ENCODE measurements around the gene NPM1. TPM values are rescaled to one million over a fixed set of nuclear protein-coding genes. Genes with fewer than 3 reads are reported as not detected.
A peak's percentile ranks its signal among the peaks of the same experiment; 100 is the strongest.
"Not testable (repeated sequence)": the region's sequence is repeated elsewhere in the genome, so short reads cannot be mapped to it uniquely, and the experiment has no call there.

The NPM1 gene
- total RNA-seq, 1 experiment from 2014 or later = 3,122 TPM

- Mint-ChIP-seq H3K4me3 (no peak overlapping the region), H3K9me3 (peaks cover 0 to 6% of the 10 kb centered on the region in 2 experiments; a peak in 2 of 5 replicates), H3K4me1 (peaks cover 19 to 42% of the 10 kb centered on the region in 2 experiments), H3K36me3 (ENCODE audit: insufficient read depth in 1 of 3, low read depth in 3 of 3) (peaks cover 72 to 78% (median 76%) of the 10 kb centered on the region in 3 experiments), H3K27me3 (ENCODE audit: low read depth) (no peaks in the 10 kb centered on the region; the same call in 1 of the 2 replicates), H3K27ac (peak overlapping the region in 2 of 3 experiments; percentile 58 to 76; a peak in 2 of 7 replicates)
- H3K9ac ChIP-seq (ENCODE audit: extremely low read depth, insufficient read length, low read length) = no peak overlapping the region
- H3K56ac ChIP-seq (ENCODE audit: insufficient read length, low read depth, low read length) = no peak overlapping the region
- no peak overlapping the region for H3K14ac ChIP-seq (ENCODE audit: insufficient read depth, low read length)
- H4K8ac ChIP-seq (replicated peaks; ENCODE audit: insufficient read length, low read depth, low read length) = no peak overlapping the region
- H2BK120ac ChIP-seq (ENCODE audit: low read depth, low read length, poor library complexity, severe bottlenecking) = no peak overlapping the region
- no peak overlapping the region for H3T11ph ChIP-seq (ENCODE audit: low read length)
- no peak overlapping the region for H3K27ac ChIP-seq (ENCODE audit: insufficient read length, low read depth, low read length)
- no peak overlapping the region for H2BK5ac ChIP-seq (ENCODE audit: insufficient read length, low read length)
- H3K18ac ChIP-seq (ENCODE audit: insufficient read length, low read depth, low read length) = no peak overlapping the region
- no peak for DNase-seq
- no peak overlapping the region for H2BK15ac ChIP-seq (ENCODE audit: low read depth, low read length)
- H3K23ac ChIP-seq (ENCODE audit: insufficient read length, low read depth, low read length) = no peak overlapping the region
- H2BK20ac ChIP-seq (ENCODE audit: low read depth, low read length, poor library complexity, severe bottlenecking) = no peak overlapping the region
- no peak overlapping the region for H3K4ac ChIP-seq (ENCODE audit: low read depth, low read length)
- H3K27me3 ChIP-seq (ENCODE audit: insufficient read depth, low read length) = no peaks in the 10 kb centered on the region
- H3K4me2 ChIP-seq (ENCODE audit: insufficient read depth, insufficient read length, low read length) = no peak overlapping the region
- H2AFZ ChIP-seq (ENCODE audit: low read length) = no peak overlapping the region
- no peaks in the 10 kb centered on the region for H3K9me3 ChIP-seq (ENCODE audit: control insufficient read depth, low read depth, low read length)
- no peak overlapping the region for H2BK12ac ChIP-seq (ENCODE audit: insufficient read length, low read depth, low read length)
- no peak overlapping the region for H4K5ac ChIP-seq (ENCODE audit: insufficient read length, low read depth, low read length)
- H3K79me1 ChIP-seq (ENCODE audit: insufficient read depth, low read depth, low read length, poor library complexity, severe bottlenecking) = peaks cover 4% of the 10 kb centered on the region
- no peak overlapping the region for H4K91ac ChIP-seq (ENCODE audit: insufficient read length, low read depth, low read length)
- H3K23me2 ChIP-seq (ENCODE audit: insufficient read length, low read depth, low read length, poor library complexity, severe bottlenecking) = no peaks in the 10 kb centered on the region
- no peak for TF ChIP-seq CTCF (conservative IDR thresholded peaks at IDR 0.05)
- no peak overlapping the region for H2AK5ac ChIP-seq (ENCODE audit: insufficient read length, low read length)
- H3K4me1 ChIP-seq (ENCODE audit: insufficient read depth, low read length) = no peaks in the 10 kb centered on the region
- WGBS (ENCODE audit: extremely low coverage, insufficient read length, low lambda C conversion rate) = no CpG with 5 or more reads among the region's 13 CpGs
- peaks cover 53% of the 10 kb centered on the region; the same call in 1 of the 2 replicates for H3K79me2 ChIP-seq (ENCODE audit: insufficient read depth, low read length)
- no peaks in the 10 kb centered on the region for H4K20me1 ChIP-seq (ENCODE audit: control insufficient read depth, insufficient read depth, insufficient read length)
These were observed 13.7 kb downstream of the NPM1 start for GRCh38 chr5:171401167-171401947.

- H3K4me3 Mint-ChIP-seq; H2BK5ac ChIP-seq (ENCODE audit: insufficient read length, low read length); H3K4ac ChIP-seq (ENCODE audit: low read depth, low read length); DNase-seq; H3K56ac ChIP-seq (ENCODE audit: insufficient read length, low read depth, low read length); H3K27ac ChIP-seq (ENCODE audit: insufficient read length, low read depth, low read length); H2AK5ac ChIP-seq (ENCODE audit: insufficient read length, low read length); H3K23me2 ChIP-seq (ENCODE audit: insufficient read length, low read depth, low read length, poor library complexity, severe bottlenecking); H3K27ac Mint-ChIP-seq; H2BK15ac ChIP-seq (ENCODE audit: low read depth, low read length); H3K27me3 Mint-ChIP-seq (ENCODE audit: low read depth); H2BK12ac ChIP-seq (ENCODE audit: insufficient read length, low read depth, low read length); H2AFZ ChIP-seq (ENCODE audit: low read length); H3K27me3 ChIP-seq (ENCODE audit: insufficient read depth, low read length); H4K20me1 ChIP-seq (ENCODE audit: control insufficient read depth, insufficient read depth, insufficient read length); H3K4me1 ChIP-seq (ENCODE audit: insufficient read depth, low read length); H2BK120ac ChIP-seq (ENCODE audit: low read depth, low read length, poor library complexity, severe bottlenecking); H3K9me3 Mint-ChIP-seq; H3K79me1 ChIP-seq (ENCODE audit: insufficient read depth, low read depth, low read length, poor library complexity, severe bottlenecking); H3K9ac ChIP-seq (ENCODE audit: extremely low read depth, insufficient read length, low read length); H3T11ph ChIP-seq (ENCODE audit: low read length); H4K5ac ChIP-seq (ENCODE audit: insufficient read length, low read depth, low read length); H4K8ac ChIP-seq (replicated peaks; ENCODE audit: insufficient read length, low read depth, low read length); H3K9me3 ChIP-seq (ENCODE audit: control insufficient read depth, low read depth, low read length); H3K23ac ChIP-seq (ENCODE audit: insufficient read length, low read depth, low read length); H4K91ac ChIP-seq (ENCODE audit: insufficient read length, low read depth, low read length); H3K4me2 ChIP-seq (ENCODE audit: insufficient read depth, insufficient read length, low read length); H2BK20ac ChIP-seq (ENCODE audit: low read depth, low read length, poor library complexity, severe bottlenecking); H3K14ac ChIP-seq (ENCODE audit: insufficient read depth, low read length); H3K18ac ChIP-seq (ENCODE audit: insufficient read length, low read depth, low read length): not testable (repeated sequence)
- Mint-ChIP-seq H3K36me3 (ENCODE audit: insufficient read depth in 1 of 3, low read depth in 3 of 3) (peaks cover 70 to 78% (median 76%) of the 10 kb centered on the region in 3 experiments), H3K4me1 (peaks cover 10 to 30% of the 10 kb centered on the region in 2 experiments)
- H3K79me2 ChIP-seq (ENCODE audit: insufficient read depth, low read length) = peaks cover 39% of the 10 kb centered on the region; the same call in 1 of the 2 replicates
These were observed 15.1 kb downstream of the NPM1 start for GRCh38 chr5:171402751-171403150.
